DND-41 (cell line): ENCODE results near the gene CLDN20.

Experiments
- EZH2 ChIP-seq: IDR thresholded peaks from 3 replicates; pipeline ENCODE4 v1.6.1; 2012; ENCODE audit warnings: borderline replicate concordance, low read depth, mild to moderate bottlenecking, moderate library complexity, low read length, inconsistent platforms; ENCODE audit not compliant: severe bottlenecking
- TF ChIP-seq, protein P1 (sequence below): IDR thresholded peaks from 2 replicates; pipeline ENCODE4 v1.5.1; 2012; ENCODE audit warnings: borderline replicate concordance, low read length, moderate library complexity, mild to moderate bottlenecking; ENCODE audit not compliant: poor library complexity, severe bottlenecking; ENCODE audit errors: extremely low read depth

DNA sequence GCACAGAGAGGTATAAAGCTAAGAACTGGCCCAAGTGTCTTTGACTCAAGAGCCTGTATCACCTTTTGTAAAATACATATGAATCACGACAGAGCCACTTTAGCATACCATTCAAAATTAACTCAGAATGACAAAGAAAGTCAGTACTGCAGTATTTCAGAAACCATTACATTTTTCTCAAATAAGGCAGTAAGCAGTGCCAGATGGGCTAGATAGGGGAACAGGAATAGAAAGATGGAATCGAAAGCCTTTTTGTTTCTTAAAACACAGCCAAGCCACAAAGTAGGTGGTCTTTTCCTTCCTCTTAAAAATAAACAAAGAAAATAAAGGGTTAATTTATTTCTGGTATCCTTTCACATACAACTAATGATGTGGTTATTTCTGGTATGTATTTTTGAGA, 10.3 kb downstream of the CLDN20 start:
- TF ChIP-seq, protein P1, sequence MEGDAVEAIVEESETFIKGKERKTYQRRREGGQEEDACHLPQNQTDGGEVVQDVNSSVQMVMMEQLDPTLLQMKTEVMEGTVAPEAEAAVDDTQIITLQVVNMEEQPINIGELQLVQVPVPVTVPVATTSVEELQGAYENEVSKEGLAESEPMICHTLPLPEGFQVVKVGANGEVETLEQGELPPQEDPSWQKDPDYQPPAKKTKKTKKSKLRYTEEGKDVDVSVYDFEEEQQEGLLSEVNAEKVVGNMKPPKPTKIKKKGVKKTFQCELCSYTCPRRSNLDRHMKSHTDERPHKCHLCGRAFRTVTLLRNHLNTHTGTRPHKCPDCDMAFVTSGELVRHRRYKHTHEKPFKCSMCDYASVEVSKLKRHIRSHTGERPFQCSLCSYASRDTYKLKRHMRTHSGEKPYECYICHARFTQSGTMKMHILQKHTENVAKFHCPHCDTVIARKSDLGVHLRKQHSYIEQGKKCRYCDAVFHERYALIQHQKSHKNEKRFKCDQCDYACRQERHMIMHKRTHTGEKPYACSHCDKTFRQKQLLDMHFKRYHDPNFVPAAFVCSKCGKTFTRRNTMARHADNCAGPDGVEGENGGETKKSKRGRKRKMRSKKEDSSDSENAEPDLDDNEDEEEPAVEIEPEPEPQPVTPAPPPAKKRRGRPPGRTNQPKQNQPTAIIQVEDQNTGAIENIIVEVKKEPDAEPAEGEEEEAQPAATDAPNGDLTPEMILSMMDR, result no peak
- no peak for TF ChIP-seq EZH2
